GM18951 (cell line): ENCODE measurements around the gene SH3BP2.

Experiments
- POLR2A ChIP-seq: IDR thresholded peaks from 4 replicates; pipeline ENCODE4 v1.6.1; 2011; ENCODE audit warnings: mild to moderate bottlenecking; ENCODE audit not compliant: insufficient read length, insufficient read depth; ENCODE audit errors: extremely low read depth
- in situ Hi-C: fragments of 300-500 bp; cut with MboI; formaldehyde crosslinking; loops from one replicate; pipeline ENCODE4 v1.12.0; 2022; ENCODE audit warnings: low sequenced_read_pairs, mixed read lengths, inconsistent platforms; ENCODE audit not compliant: unreplicated experiment

SH3BP2 gene

GRCh38 chr4:2791518-2792395 is 1.1 kb upstream of the SH3BP2 start:
- in situ Hi-C loops = no loop called here
- TF ChIP-seq POLR2A = no peak

GRCh38 chr4:2792396-2792710 is 532 bp upstream of the SH3BP2 start:
- in situ Hi-C loops = no loop called here
- TF ChIP-seq POLR2A = no peak

GRCh38 chr4:2793586-2794485 is 951 bp downstream of the SH3BP2 start:
- TF ChIP-seq POLR2A = no peak
- in situ Hi-C loops = no loop called here

GRCh38 chr4:2794486-2795299 is 1.8 kb downstream of the SH3BP2 start:
- in situ Hi-C loops = no loop called here
- no peak for TF ChIP-seq POLR2A

GRCh38 chr4:2795300-2795892 is 2.5 kb downstream of the SH3BP2 start:
- no peak for TF ChIP-seq POLR2A
- in situ Hi-C loops = no loop called here

- TF ChIP-seq POLR2A = no peak
- in situ Hi-C loops = no loop called here
Measured at GRCh38 chr4:2795893-2796848, 3.3 kb downstream of the SH3BP2 start.

GRCh38 chr4:2796849-2797544 is 4.1 kb downstream of the SH3BP2 start:
- TF ChIP-seq POLR2A = no peak
- in situ Hi-C loops = no loop called here

GRCh38 chr4:2797545-2798305 is 4.8 kb downstream of the SH3BP2 start:
- in situ Hi-C loops = no loop called here
- TF ChIP-seq POLR2A = no peak

- peak; percentile 52 for TF ChIP-seq POLR2A
- in situ Hi-C loops = no loop called here
Measured at GRCh38 chr4:2798399-2799223, 5.7 kb downstream of the SH3BP2 start.
